AG08395 (cell line): ENCODE measurements around the gene OR5L2.
"Not testable (repeated sequence)": the region's sequence is repeated elsewhere in the genome, so short reads cannot be mapped to it uniquely, and the experiment has no call there.

ENCODE experiments used
- DNase-seq: peaks from one replicate; pipeline ENCODE4 v3.0.0; 2012; ENCODE audit warnings: mixed read lengths, low spot score

Gene OR5L2

GRCh38 chr11:55826919-55827318, at the start of gene OR5L2:
Gene OR5L2, plus strand, starts transcription at chr11:55827219. Its CDS starts 0 bp downstream, at chr11:55827219.
- no peak for DNase-seq

GRCh38 chr11:55791606-55792005, 35.4 kb upstream of the OR5L2 start:
- DNase-seq, result no peak

- DNase-seq, result no peak
Measured at GRCh38 chr11:55793321-55793720, 33.7 kb upstream of the OR5L2 start.

- DNase-seq, result no peak
Measured at GRCh38 chr11:55795256-55795655, 31.8 kb upstream of the OR5L2 start, which contains the start of gene OR5D14. Gene OR5D14, plus strand, starts transcription at chr11:55795556. Its CDS starts 0 bp downstream, at chr11:55795556.

- DNase-seq, result no peak
Measured at GRCh38 chr11:55806248-55806647, 20.8 kb upstream of the OR5L2 start.

GRCh38 chr11:55811067-55811466, 16.0 kb upstream of the OR5L2 start, which contains the start of gene OR5L1:
Gene OR5L1, plus strand, starts transcription at chr11:55811367. Its CDS starts 100 bp downstream, at chr11:55811467.
- DNase-seq, result no peak

- DNase-seq, result no peak
Measured at GRCh38 chr11:55819330-55819729, 7.7 kb upstream of the OR5L2 start, which contains the start of gene OR5D18. Gene OR5D18, plus strand, starts transcription at chr11:55819630. Its CDS starts 0 bp downstream, at chr11:55819630.

GRCh38 chr11:55838452-55838851, 11.4 kb downstream of the OR5L2 start, which contains the start of gene OR5D16:
Gene OR5D16, plus strand, starts transcription at chr11:55838752. Its CDS starts 0 bp downstream, at chr11:55838752.
- no peak for DNase-seq

- no peak for DNase-seq
Measured at GRCh38 chr11:55847453-55847852, 20.4 kb downstream of the OR5L2 start.

GRCh38 chr11:55849037-55849436, 22.0 kb downstream of the OR5L2 start:
- no peak for DNase-seq

- DNase-seq, result no peak
Measured at GRCh38 chr11:55852141-55852540, 25.1 kb downstream of the OR5L2 start.

- DNase-seq, result no peak
Measured at GRCh38 chr11:55854704-55855103, 27.7 kb downstream of the OR5L2 start.

- not testable (repeated sequence) for DNase-seq
Measured at GRCh38 chr11:55867354-55867753, 40.3 kb downstream of the OR5L2 start.

GRCh38 chr11:55872731-55873130, 45.7 kb downstream of the OR5L2 start:
- DNase-seq, result not testable (repeated sequence)

- DNase-seq, result not testable (repeated sequence)
Measured at GRCh38 chr11:55873146-55873545, 46.1 kb downstream of the OR5L2 start.
